H9 (cell line): ENCODE results near the gene DOK5. TPM values are rescaled to one million over a fixed set of nuclear protein-coding genes. Genes with fewer than 3 reads are reported as not detected.

Source experiments
- DNase-seq: peaks from one replicate; pipeline ENCODE4 v3.0.0-alpha.2; 2017
- H2AFZ ChIP-seq: one replicate; pipeline ENCODE4 v1.6.1; 2013; ENCODE audit warnings: mild to moderate bottlenecking, low read length, control low read depth, moderate library complexity
- H2AK5ac ChIP-seq: 2 replicates; pipeline ENCODE4 v1.6.1; 2013; ENCODE audit warnings: low read length, control low read depth, mixed read lengths; ENCODE audit not compliant: insufficient read length
- H2BK120ac ChIP-seq: one replicate; pipeline ENCODE4 v1.6.1; 2013; ENCODE audit warnings: low read depth, mild to moderate bottlenecking, low read length, control low read depth, inconsistent platforms; ENCODE audit not compliant: poor library complexity, severe bottlenecking
- H2BK12ac ChIP-seq: 2 replicates; pipeline ENCODE4 v1.6.1; 2013; ENCODE audit warnings: low read length, control low read depth, mixed read lengths, low read depth; ENCODE audit not compliant: insufficient read length
- H2BK15ac ChIP-seq: 2 replicates; pipeline ENCODE4 v1.6.1; 2013; ENCODE audit warnings: low read depth, low read length, control low read depth
- H2BK20ac ChIP-seq: one replicate; pipeline ENCODE4 v1.6.1; 2013; ENCODE audit warnings: low read depth, mild to moderate bottlenecking, low read length, control low read depth, inconsistent platforms; ENCODE audit not compliant: poor library complexity, severe bottlenecking
- H2BK5ac ChIP-seq: 2 replicates; pipeline ENCODE4 v1.6.1; 2013; ENCODE audit warnings: low read length, control low read depth, mixed read lengths; ENCODE audit not compliant: insufficient read length
- H3K14ac ChIP-seq: 2 replicates; pipeline ENCODE4 v1.6.1; 2013; ENCODE audit warnings: low read length, control low read depth; ENCODE audit not compliant: insufficient read depth
- H3K18ac ChIP-seq: 2 replicates; pipeline ENCODE4 v1.6.1; 2013; ENCODE audit warnings: low read depth, mild to moderate bottlenecking, mixed read lengths, low read length, control low read depth; ENCODE audit not compliant: insufficient read length
- H3K23ac ChIP-seq: 2 replicates; pipeline ENCODE4 v1.6.1; 2013; ENCODE audit warnings: low read length, control low read depth, mixed read lengths, low read depth; ENCODE audit not compliant: insufficient read length
- H3K23me2 ChIP-seq: 2 replicates; pipeline ENCODE4 v1.6.1; 2013; ENCODE audit warnings: low read depth, mild to moderate bottlenecking, mixed read lengths, low read length, control low read depth; ENCODE audit not compliant: insufficient read length, poor library complexity, severe bottlenecking
- H3K27ac ChIP-seq: 2 replicates; pipeline ENCODE4 v1.5.1; 2013; ENCODE audit warnings: low read length, control low read depth, mixed read lengths, low read depth; ENCODE audit not compliant: insufficient read length
- H3K27me3 ChIP-seq: 2 replicates; pipeline ENCODE4 v1.6.1; 2013; ENCODE audit warnings: low read length, control low read depth, inconsistent platforms; ENCODE audit not compliant: insufficient read depth
- H3K4ac ChIP-seq: 2 replicates; pipeline ENCODE4 v1.6.1; 2013; ENCODE audit warnings: low read depth, mild to moderate bottlenecking, control low read depth, inconsistent platforms, low read length, moderate library complexity
- H3K4me1 ChIP-seq: 2 replicates; pipeline ENCODE4 v1.6.1; 2013; ENCODE audit warnings: low read length, control low read depth, inconsistent platforms; ENCODE audit not compliant: insufficient read depth
- H3K4me2 ChIP-seq: 2 replicates; pipeline ENCODE4 v1.6.1; 2013; ENCODE audit warnings: low read length, control low read depth, mixed read lengths; ENCODE audit not compliant: insufficient read length, insufficient read depth
- H3K56ac ChIP-seq: 2 replicates; pipeline ENCODE4 v1.6.1; 2013; ENCODE audit warnings: low read depth, mild to moderate bottlenecking, mixed read lengths, low read length, control low read depth; ENCODE audit not compliant: insufficient read length
- H3K79me1 ChIP-seq: 2 replicates; pipeline ENCODE4 v1.6.1; 2013; ENCODE audit warnings: low read depth, mild to moderate bottlenecking, moderate library complexity, low read length, control low read depth, inconsistent platforms; ENCODE audit not compliant: insufficient read depth, poor library complexity, severe bottlenecking
- H3K79me2 ChIP-seq: 2 replicates; pipeline ENCODE4 v1.6.1; 2013; ENCODE audit warnings: low read length, control low read depth, inconsistent platforms; ENCODE audit not compliant: insufficient read depth
- H3K9ac ChIP-seq: 2 replicates; pipeline ENCODE4 v1.6.1; 2013; ENCODE audit warnings: low read length, control low read depth, mixed read lengths; ENCODE audit not compliant: insufficient read length; ENCODE audit errors: extremely low read depth
- H3K9me3 ChIP-seq: one replicate; pipeline ENCODE4 v1.6.1; 2013; ENCODE audit warnings: low read depth, low read length, inconsistent platforms; ENCODE audit not compliant: control insufficient read depth
- H3T11ph ChIP-seq: one replicate; pipeline ENCODE4 v1.6.1; 2013; ENCODE audit warnings: mild to moderate bottlenecking, low read length, control low read depth, inconsistent platforms
- H4K20me1 ChIP-seq: one replicate; pipeline ENCODE4 v1.6.1; 2013; ENCODE audit not compliant: control insufficient read depth, insufficient read length, insufficient read depth
- H4K5ac ChIP-seq: 2 replicates; pipeline ENCODE4 v1.6.1; 2013; ENCODE audit warnings: low read depth, mild to moderate bottlenecking, mixed read lengths, low read length, control low read depth; ENCODE audit not compliant: insufficient read length
- H4K8ac ChIP-seq: replicated peaks from 2 replicates; pipeline ENCODE4 v1.6.1; 2013; ENCODE audit warnings: low read length, control low read depth, mixed read lengths, low read depth; ENCODE audit not compliant: insufficient read length
- H4K91ac ChIP-seq: 2 replicates; pipeline ENCODE4 v1.6.1; 2013; ENCODE audit warnings: low read depth, mild to moderate bottlenecking, moderate library complexity, mixed read lengths, low read length, control low read depth; ENCODE audit not compliant: insufficient read length
- H3K27ac Mint-ChIP-seq, 3 experiments: 2 replicates in 2 of 3; 3 replicates in 1 of 3; pipeline ENCODE4 v1.8.0; 2020 to 2021; ENCODE audit warnings: mixed read lengths in 3 of 3, mild to moderate bottlenecking in 1 of 3, moderate library complexity in 1 of 3
- H3K27me3 Mint-ChIP-seq: 2 replicates; pipeline ENCODE4 v1.8.0; 2021; ENCODE audit warnings: low read depth, mild to moderate bottlenecking, moderate library complexity, mixed read lengths
- H3K36me3 Mint-ChIP-seq, 3 experiments: 2 replicates in 2 of 3; 3 replicates in 1 of 3; pipeline ENCODE4 v1.8.0; 2020 to 2021; ENCODE audit warnings: low read depth in 3 of 3, mixed read lengths in 3 of 3; ENCODE audit not compliant: insufficient read depth in 1 of 3
- H3K4me1 Mint-ChIP-seq, 2 experiments: 2 replicates each; pipeline ENCODE4 v1.8.0; 2020; ENCODE audit warnings: mixed read lengths in 2 of 2
- H3K4me3 Mint-ChIP-seq, 2 experiments: 2 replicates in 1 of 2; 3 replicates in 1 of 2; pipeline ENCODE4 v1.8.0; 2020 to 2021; ENCODE audit warnings: mild to moderate bottlenecking in 2 of 2, mixed read lengths in 2 of 2, moderate library complexity in 1 of 2
- H3K9me3 Mint-ChIP-seq, 2 experiments: 2 replicates in 1 of 2; 3 replicates in 1 of 2; pipeline ENCODE4 v1.8.0; 2020; ENCODE audit warnings: mild to moderate bottlenecking in 2 of 2, mixed read lengths in 2 of 2, moderate library complexity in 1 of 2
- WGBS: extraction: QIAGEN DNeasy Blood & Tissue Kit; methylation state at CpG from one replicate; pipeline ENCODE4 v1.1.7; 2013; ENCODE audit warnings: missing lambda C conversion rate, low lambda C conversion rate, mixed read lengths; ENCODE audit not compliant: insufficient read length; ENCODE audit errors: extremely low coverage; 5-methylcytosine and 5-hydroxymethylcytosine counted together
- total RNA-seq: library from RNA; stranded (reverse); gene quantifications from 2 replicates; pipeline ENCODE4 v1.2.1, GENCODE V29; 2021
- TF ChIP-seq, protein P1 (sequence below): fragments of 200-600 bp; sonication (generic); conservative IDR thresholded peaks from 3 replicates; pipeline ENCODE4 v1.8.0; 2021; ENCODE audit warnings: antibody characterized with exemption, mild to moderate bottlenecking

The DOK5 gene
- total RNA-seq, 1 experiment from 2014 or later, result 4.5 TPM

DNA sequence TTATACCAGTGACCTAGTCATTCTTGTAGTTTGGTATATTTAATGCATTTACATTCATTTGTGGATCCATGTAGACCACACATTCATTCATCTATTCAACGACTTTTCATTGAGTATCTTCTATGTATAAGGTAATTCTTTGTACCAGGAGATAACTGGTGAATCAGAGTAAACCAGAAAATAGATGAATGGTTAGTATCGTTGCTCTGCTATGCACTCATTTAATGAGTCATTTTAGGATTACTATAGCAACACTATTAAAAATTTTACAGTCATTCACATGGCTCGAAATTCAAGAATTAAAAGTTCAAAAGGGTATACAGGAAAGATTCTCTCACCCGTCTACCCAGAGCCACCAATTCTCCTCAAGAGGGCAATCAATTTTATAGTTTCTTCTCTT is 26.8 kb downstream of the DOK5 start:
- H3K4me1 ChIP-seq, result no peaks in the 10 kb centered on the region
- no peak overlapping the region for H3K23ac ChIP-seq
- H2BK12ac ChIP-seq, result no peak overlapping the region
- H3K18ac ChIP-seq, result no peak overlapping the region
- Mint-ChIP-seq H3K27ac (no peak overlapping the region), H3K27me3 (no peaks in the 10 kb centered on the region), H3K36me3 (peaks cover 0 to 2% (median 0%) of the 10 kb centered on the region in 3 experiments; a peak in 2 of 7 replicates), H3K4me3 (no peak overlapping the region), H3K4me1 (no peaks in the 10 kb centered on the region), H3K9me3 (no peaks in the 10 kb centered on the region)
- H4K91ac ChIP-seq, result no peak overlapping the region
- no peak overlapping the region for H3K9ac ChIP-seq
- no peaks in the 10 kb centered on the region for H4K20me1 ChIP-seq
- TF ChIP-seq, protein P1, sequence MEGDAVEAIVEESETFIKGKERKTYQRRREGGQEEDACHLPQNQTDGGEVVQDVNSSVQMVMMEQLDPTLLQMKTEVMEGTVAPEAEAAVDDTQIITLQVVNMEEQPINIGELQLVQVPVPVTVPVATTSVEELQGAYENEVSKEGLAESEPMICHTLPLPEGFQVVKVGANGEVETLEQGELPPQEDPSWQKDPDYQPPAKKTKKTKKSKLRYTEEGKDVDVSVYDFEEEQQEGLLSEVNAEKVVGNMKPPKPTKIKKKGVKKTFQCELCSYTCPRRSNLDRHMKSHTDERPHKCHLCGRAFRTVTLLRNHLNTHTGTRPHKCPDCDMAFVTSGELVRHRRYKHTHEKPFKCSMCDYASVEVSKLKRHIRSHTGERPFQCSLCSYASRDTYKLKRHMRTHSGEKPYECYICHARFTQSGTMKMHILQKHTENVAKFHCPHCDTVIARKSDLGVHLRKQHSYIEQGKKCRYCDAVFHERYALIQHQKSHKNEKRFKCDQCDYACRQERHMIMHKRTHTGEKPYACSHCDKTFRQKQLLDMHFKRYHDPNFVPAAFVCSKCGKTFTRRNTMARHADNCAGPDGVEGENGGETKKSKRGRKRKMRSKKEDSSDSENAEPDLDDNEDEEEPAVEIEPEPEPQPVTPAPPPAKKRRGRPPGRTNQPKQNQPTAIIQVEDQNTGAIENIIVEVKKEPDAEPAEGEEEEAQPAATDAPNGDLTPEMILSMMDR, result no peak
- no peak overlapping the region for H3K56ac ChIP-seq
- no peaks in the 10 kb centered on the region for H3K27me3 ChIP-seq
- H3K79me1 ChIP-seq, result no peaks in the 10 kb centered on the region
- no peaks in the 10 kb centered on the region for H3K79me2 ChIP-seq
- H3K9me3 ChIP-seq, result no peaks in the 10 kb centered on the region
- no peak overlapping the region for H2BK20ac ChIP-seq
- no CpG with 5 or more reads among the region's 4 CpGs for WGBS
- H2BK15ac ChIP-seq, result no peak overlapping the region
- H2BK5ac ChIP-seq, result no peak overlapping the region
- DNase-seq, result no peak
- H3K14ac ChIP-seq, result no peak overlapping the region
- H4K8ac ChIP-seq, result no peak overlapping the region
- no peak overlapping the region for H4K5ac ChIP-seq
- no peak overlapping the region for H3K27ac ChIP-seq
- H3T11ph ChIP-seq, result no peak overlapping the region
- H2BK120ac ChIP-seq, result no peak overlapping the region
- no peak overlapping the region for H3K4ac ChIP-seq
- no peak overlapping the region for H2AK5ac ChIP-seq
- H3K4me2 ChIP-seq, result no peak overlapping the region
- H3K23me2 ChIP-seq, result no peaks in the 10 kb centered on the region
- H2AFZ ChIP-seq, result no peak overlapping the region
